Measurements from ENCODE around the gene ARHGAP15. TPM values are rescaled to one million over a fixed set of nuclear protein-coding genes. Genes with fewer than 3 reads are reported as not detected.

The ARHGAP15 gene
- polyA plus RNA-seq, 1 donor from 2014 or later, result 0.30 TPM

DNA sequence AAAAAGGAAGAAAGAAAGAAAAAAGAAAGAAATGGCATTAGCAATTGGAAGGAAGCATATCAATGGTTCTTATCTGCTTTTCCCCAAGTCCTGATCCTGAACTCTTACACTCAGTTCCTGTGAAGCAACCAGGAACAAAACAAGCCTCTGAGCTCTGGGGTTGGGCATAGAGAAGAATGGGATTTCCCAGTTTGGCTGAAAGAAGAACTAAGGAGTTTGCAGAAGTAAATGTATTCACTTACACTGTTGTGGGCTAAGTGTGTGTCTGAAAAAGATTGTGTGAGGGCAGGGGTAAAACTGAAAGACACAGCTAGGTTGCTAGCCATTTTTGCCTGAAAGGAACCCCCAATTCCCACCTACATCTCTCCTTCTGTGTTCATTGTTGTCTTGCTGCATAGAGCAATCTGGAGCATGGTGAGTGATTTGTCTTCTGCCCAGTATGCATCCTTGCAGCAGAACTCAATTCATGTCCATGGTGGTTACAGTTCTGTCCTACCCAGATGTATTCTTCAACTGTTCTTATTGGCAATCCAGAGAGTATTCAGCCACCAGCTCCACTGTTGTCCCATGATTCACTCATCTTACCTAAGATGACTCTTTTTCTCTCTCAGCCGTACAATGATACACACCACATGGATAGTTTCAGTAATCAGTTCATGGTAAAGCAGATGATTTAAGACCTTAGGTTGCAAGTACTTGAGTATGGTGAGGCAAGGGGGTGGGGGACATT, 348.7 kb downstream of the ARHGAP15 start:
- Histone ChIP-seq H3K36me3 (ENCODE audit: insufficient read depth, low read length) (no peaks in the 10 kb centered on the region), H3K27ac (ENCODE audit: low read length) (no peak overlapping the region), H3K4me3 (ENCODE audit: low read length) (no peak overlapping the region), H3K9me2 (ENCODE audit: insufficient read depth, low read length) (no peaks in the 10 kb centered on the region), H3K27me3 (ENCODE audit: insufficient read depth, low read depth, low read length) (no peaks in the 10 kb centered on the region), H2AFZ (ENCODE audit: low read depth, low read length) (no peak overlapping the region), H3K79me2 (replicated peaks; ENCODE audit: insufficient read depth, low read length) (no peaks in the 10 kb centered on the region), H3F3A (ENCODE audit: insufficient read depth, low read length, poor library complexity, severe bottlenecking) (no peaks in the 10 kb centered on the region), H4K20me1 (ENCODE audit: insufficient read depth) (no peaks in the 10 kb centered on the region), H3K9me3 (ENCODE audit: low read length) (no peaks in the 10 kb centered on the region), H3K9ac (ENCODE audit: low read length) (no peak overlapping the region), H3K4me2 (ENCODE audit: low read length) (no peak overlapping the region)
- no peak for TF ChIP-seq SMC3 (conservative IDR thresholded peaks at IDR 0.05; ENCODE audit: poor library complexity)
- TF ChIP-seq RAD21 (conservative IDR thresholded peaks at IDR 0.05), result no peak
- no peak for TF ChIP-seq POLR2AphosphoS5 (IDR thresholded peaks at IDR 0.05)
- TF ChIP-seq MXI1 (conservative IDR thresholded peaks at IDR 0.05; ENCODE audit: poor library complexity, severe bottlenecking), result no peak
- TF ChIP-seq, protein P1, sequence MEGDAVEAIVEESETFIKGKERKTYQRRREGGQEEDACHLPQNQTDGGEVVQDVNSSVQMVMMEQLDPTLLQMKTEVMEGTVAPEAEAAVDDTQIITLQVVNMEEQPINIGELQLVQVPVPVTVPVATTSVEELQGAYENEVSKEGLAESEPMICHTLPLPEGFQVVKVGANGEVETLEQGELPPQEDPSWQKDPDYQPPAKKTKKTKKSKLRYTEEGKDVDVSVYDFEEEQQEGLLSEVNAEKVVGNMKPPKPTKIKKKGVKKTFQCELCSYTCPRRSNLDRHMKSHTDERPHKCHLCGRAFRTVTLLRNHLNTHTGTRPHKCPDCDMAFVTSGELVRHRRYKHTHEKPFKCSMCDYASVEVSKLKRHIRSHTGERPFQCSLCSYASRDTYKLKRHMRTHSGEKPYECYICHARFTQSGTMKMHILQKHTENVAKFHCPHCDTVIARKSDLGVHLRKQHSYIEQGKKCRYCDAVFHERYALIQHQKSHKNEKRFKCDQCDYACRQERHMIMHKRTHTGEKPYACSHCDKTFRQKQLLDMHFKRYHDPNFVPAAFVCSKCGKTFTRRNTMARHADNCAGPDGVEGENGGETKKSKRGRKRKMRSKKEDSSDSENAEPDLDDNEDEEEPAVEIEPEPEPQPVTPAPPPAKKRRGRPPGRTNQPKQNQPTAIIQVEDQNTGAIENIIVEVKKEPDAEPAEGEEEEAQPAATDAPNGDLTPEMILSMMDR (IDR thresholded peaks at IDR 0.05; ENCODE audit: poor library complexity, severe bottlenecking), result no peak
- no peak for TF ChIP-seq TAF1 (IDR thresholded peaks at IDR 0.05; ENCODE audit: low read depth)
- TF ChIP-seq EZH2 (IDR thresholded peaks at IDR 0.05; ENCODE audit: borderline replicate concordance, insufficient read depth, low read length, poor library complexity, severe bottlenecking), result no peak
- TF ChIP-seq EP300 (conservative IDR thresholded peaks at IDR 0.05; ENCODE audit: poor library complexity, severe bottlenecking), result no peak
- TF ChIP-seq, protein P2, sequence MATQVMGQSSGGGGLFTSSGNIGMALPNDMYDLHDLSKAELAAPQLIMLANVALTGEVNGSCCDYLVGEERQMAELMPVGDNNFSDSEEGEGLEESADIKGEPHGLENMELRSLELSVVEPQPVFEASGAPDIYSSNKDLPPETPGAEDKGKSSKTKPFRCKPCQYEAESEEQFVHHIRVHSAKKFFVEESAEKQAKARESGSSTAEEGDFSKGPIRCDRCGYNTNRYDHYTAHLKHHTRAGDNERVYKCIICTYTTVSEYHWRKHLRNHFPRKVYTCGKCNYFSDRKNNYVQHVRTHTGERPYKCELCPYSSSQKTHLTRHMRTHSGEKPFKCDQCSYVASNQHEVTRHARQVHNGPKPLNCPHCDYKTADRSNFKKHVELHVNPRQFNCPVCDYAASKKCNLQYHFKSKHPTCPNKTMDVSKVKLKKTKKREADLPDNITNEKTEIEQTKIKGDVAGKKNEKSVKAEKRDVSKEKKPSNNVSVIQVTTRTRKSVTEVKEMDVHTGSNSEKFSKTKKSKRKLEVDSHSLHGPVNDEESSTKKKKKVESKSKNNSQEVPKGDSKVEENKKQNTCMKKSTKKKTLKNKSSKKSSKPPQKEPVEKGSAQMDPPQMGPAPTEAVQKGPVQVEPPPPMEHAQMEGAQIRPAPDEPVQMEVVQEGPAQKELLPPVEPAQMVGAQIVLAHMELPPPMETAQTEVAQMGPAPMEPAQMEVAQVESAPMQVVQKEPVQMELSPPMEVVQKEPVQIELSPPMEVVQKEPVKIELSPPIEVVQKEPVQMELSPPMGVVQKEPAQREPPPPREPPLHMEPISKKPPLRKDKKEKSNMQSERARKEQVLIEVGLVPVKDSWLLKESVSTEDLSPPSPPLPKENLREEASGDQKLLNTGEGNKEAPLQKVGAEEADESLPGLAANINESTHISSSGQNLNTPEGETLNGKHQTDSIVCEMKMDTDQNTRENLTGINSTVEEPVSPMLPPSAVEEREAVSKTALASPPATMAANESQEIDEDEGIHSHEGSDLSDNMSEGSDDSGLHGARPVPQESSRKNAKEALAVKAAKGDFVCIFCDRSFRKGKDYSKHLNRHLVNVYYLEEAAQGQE (IDR thresholded peaks at IDR 0.05; ENCODE audit: borderline replicate concordance), result no peak

DNA sequence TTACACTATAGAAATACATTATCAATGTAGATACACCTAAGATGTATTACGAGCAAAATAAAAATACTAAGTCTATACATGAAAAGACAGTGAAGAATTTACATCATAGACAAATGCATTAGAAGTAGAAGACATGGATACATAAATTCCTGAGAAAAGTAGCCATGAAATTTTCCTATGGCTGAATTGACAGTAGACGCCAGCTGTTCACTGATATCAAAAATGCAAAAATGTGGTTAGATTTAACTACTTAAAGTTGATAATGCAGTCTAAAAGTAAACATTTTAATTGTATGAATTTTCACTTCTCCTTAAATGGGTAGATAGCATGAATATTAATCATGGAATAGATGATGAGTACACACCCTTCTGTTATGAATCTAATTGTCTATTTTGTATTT, 350.9 kb downstream of the ARHGAP15 start:
- Histone ChIP-seq H3K9me3 (ENCODE audit: low read length) (no peaks in the 10 kb centered on the region), H3K36me3 (ENCODE audit: insufficient read depth, low read length) (no peaks in the 10 kb centered on the region), H3F3A (ENCODE audit: insufficient read depth, low read length, poor library complexity, severe bottlenecking) (no peaks in the 10 kb centered on the region), H3K4me3 (ENCODE audit: low read length) (no peak overlapping the region), H3K27ac (ENCODE audit: low read length) (no peak overlapping the region), H3K9ac (ENCODE audit: low read length) (no peak overlapping the region), H4K20me1 (ENCODE audit: insufficient read depth) (no peaks in the 10 kb centered on the region), H3K79me2 (replicated peaks; ENCODE audit: insufficient read depth, low read length) (no peaks in the 10 kb centered on the region), H3K9me2 (ENCODE audit: insufficient read depth, low read length) (no peaks in the 10 kb centered on the region), H3K4me2 (ENCODE audit: low read length) (no peak overlapping the region), H3K27me3 (ENCODE audit: insufficient read depth, low read depth, low read length) (no peaks in the 10 kb centered on the region), H2AFZ (ENCODE audit: low read depth, low read length) (no peak overlapping the region)
- TF ChIP-seq TAF1 (IDR thresholded peaks at IDR 0.05; ENCODE audit: low read depth), result no peak
- no peak for TF ChIP-seq RAD21 (conservative IDR thresholded peaks at IDR 0.05)
- no peak for TF ChIP-seq SMC3 (conservative IDR thresholded peaks at IDR 0.05; ENCODE audit: poor library complexity)
- no peak for TF ChIP-seq MXI1 (conservative IDR thresholded peaks at IDR 0.05; ENCODE audit: poor library complexity, severe bottlenecking)
- TF ChIP-seq POLR2AphosphoS5 (IDR thresholded peaks at IDR 0.05), result no peak
- TF ChIP-seq, protein P1 (IDR thresholded peaks at IDR 0.05; ENCODE audit: poor library complexity, severe bottlenecking), result no peak
- no peak for TF ChIP-seq EP300 (conservative IDR thresholded peaks at IDR 0.05; ENCODE audit: poor library complexity, severe bottlenecking)
- TF ChIP-seq, protein P2 (IDR thresholded peaks at IDR 0.05; ENCODE audit: borderline replicate concordance), result no peak
- TF ChIP-seq EZH2 (IDR thresholded peaks at IDR 0.05; ENCODE audit: borderline replicate concordance, insufficient read depth, low read length, poor library complexity, severe bottlenecking), result no peak
